ENCODE measurements around the gene PLEKHG1. TPM values are rescaled to one million over a fixed set of nuclear protein-coding genes. Genes with fewer than 3 reads are reported as not detected.

The PLEKHG1 gene
- 38.9 and 50.0 TPM in 2 replicates for total RNA-seq

GRCh38 chr6:150599199-150600009, at the start of gene PLEKHG1:
PLEKHG1 (plus strand) TSS chr6:150599885; CDS start chr6:150733682, 133,797 bp downstream.
- no peak for DNase-seq (ENCODE audit: low read depth, low spot score)

- no peak for DNase-seq (ENCODE audit: low read depth, low spot score)
These were observed 49.4 kb upstream of the PLEKHG1 start for GRCh38 chr6:150550244-150550643.

- DNase-seq (ENCODE audit: low read depth, low spot score), result no peak
These were observed 42.6 kb upstream of the PLEKHG1 start for GRCh38 chr6:150557043-150557599.

GRCh38 chr6:150560004-150560883, 39.4 kb upstream of the PLEKHG1 start:
- DNase-seq (ENCODE audit: low read depth, low spot score), result no peak

- no peak for DNase-seq (ENCODE audit: low read depth, low spot score)
These were observed 38.8 kb upstream of the PLEKHG1 start for GRCh38 chr6:150560884-150561219.

- no peak for DNase-seq (ENCODE audit: low read depth, low spot score)
These were observed 33.7 kb upstream of the PLEKHG1 start for GRCh38 chr6:150565945-150566344.

GRCh38 chr6:150566486-150566885, 33.2 kb upstream of the PLEKHG1 start:
- no peak for DNase-seq (ENCODE audit: low read depth, low spot score)

- DNase-seq (ENCODE audit: low read depth, low spot score), result peak; percentile 3
These were observed 32.3 kb upstream of the PLEKHG1 start for GRCh38 chr6:150567380-150567779.

- no peak for DNase-seq (ENCODE audit: low read depth, low spot score)
These were observed 31.8 kb upstream of the PLEKHG1 start for GRCh38 chr6:150567823-150568383.

GRCh38 chr6:150568560-150568959, 31.1 kb upstream of the PLEKHG1 start:
- no peak for DNase-seq (ENCODE audit: low read depth, low spot score)

- no peak for DNase-seq (ENCODE audit: low read depth, low spot score)
These were observed 30.5 kb upstream of the PLEKHG1 start for GRCh38 chr6:150569161-150569560.

- no peak for DNase-seq (ENCODE audit: low read depth, low spot score)
These were observed 26.5 kb upstream of the PLEKHG1 start for GRCh38 chr6:150573041-150573681.

GRCh38 chr6:150575836-150576235, 23.8 kb upstream of the PLEKHG1 start:
- no peak for DNase-seq (ENCODE audit: low read depth, low spot score)

GRCh38 chr6:150576651-150577226, 22.9 kb upstream of the PLEKHG1 start:
- no peak for DNase-seq (ENCODE audit: low read depth, low spot score)

- no peak for DNase-seq (ENCODE audit: low read depth, low spot score)
These were observed 20.1 kb upstream of the PLEKHG1 start for GRCh38 chr6:150579611-150580010.

GRCh38 chr6:150580489-150580888, 19.2 kb upstream of the PLEKHG1 start:
- DNase-seq (ENCODE audit: low read depth, low spot score), result no peak

- DNase-seq (ENCODE audit: low read depth, low spot score), result no peak
These were observed 15.6 kb upstream of the PLEKHG1 start for GRCh38 chr6:150584065-150584464.

GRCh38 chr6:150584596-150584995, 15.1 kb upstream of the PLEKHG1 start:
- DNase-seq (ENCODE audit: low read depth, low spot score), result no peak

GRCh38 chr6:150586850-150587359, 12.8 kb upstream of the PLEKHG1 start:
- DNase-seq (ENCODE audit: low read depth, low spot score), result no peak

- no peak for DNase-seq (ENCODE audit: low read depth, low spot score)
These were observed 12.0 kb upstream of the PLEKHG1 start for GRCh38 chr6:150587637-150588036.
